ENCODE data around the gene AMBP. TPM values are rescaled to one million over a fixed set of nuclear protein-coding genes. Genes with fewer than 3 reads are reported as not detected.

Gene AMBP
- total and polyA plus RNA-seq, 4 donors = 0.47 to 3.7 (median 1.6) TPM

GRCh38 chr9:114060070-114060469, 18.0 kb downstream of the AMBP start:
- ATAC-seq (ENCODE audit: insufficient read depth, low FRiP score) = no peak
- Histone ChIP-seq H3K36me3 (ENCODE audit: control insufficient read depth in 4 of 4, insufficient read depth in 4 of 4, low read length in 4 of 4) (peaks cover 0 to 6% (median 3%) of the 10 kb centered on the region in 4 donors), H3K27ac (ENCODE audit: low read depth in 1 of 2, low read length in 1 of 2) (no peak overlapping the region), H3K27me3 (ENCODE audit: control insufficient read depth in 3 of 3, insufficient read depth in 3 of 3, low read length in 2 of 3) (no peaks in the 10 kb centered on the region), H3K4me1 (ENCODE audit: control insufficient read depth in 5 of 5, insufficient read depth in 5 of 5, low read length in 5 of 5) (no peaks in the 10 kb centered on the region), H3K9me3 (ENCODE audit: control insufficient read depth in 4 of 4, insufficient read depth in 3 of 4, low read length in 3 of 4) (peaks cover 0 to 2% (median 0%) of the 10 kb centered on the region in 4 donors), H3K4me3 (no peak overlapping the region), H3K9ac (ENCODE audit: insufficient read depth in 1 of 2, low read length in 2 of 2) (no peak overlapping the region)
- 80 to 88% methylated on average over 8 of the region's 8 CpGs for WGBS, 2 donors
- TF ChIP-seq CTCF (IDR thresholded peaks at IDR 0.05; ENCODE audit: control extremely low read depth, extremely low read depth) = no peak
- no peak for DNase-seq

GRCh38 chr9:114059047-114059803, 18.9 kb downstream of the AMBP start:
- Histone ChIP-seq H3K36me3 (ENCODE audit: control insufficient read depth in 4 of 4, insufficient read depth in 4 of 4, low read length in 4 of 4) (peaks cover 0 to 6% (median 3%) of the 10 kb centered on the region in 4 donors), H3K9ac (ENCODE audit: insufficient read depth in 1 of 2, low read length in 2 of 2) (no peak overlapping the region), H3K9me3 (ENCODE audit: control insufficient read depth in 4 of 4, insufficient read depth in 3 of 4, low read length in 3 of 4) (peaks cover 0 to 2% (median 0%) of the 10 kb centered on the region in 4 donors), H3K4me1 (ENCODE audit: control insufficient read depth in 5 of 5, insufficient read depth in 5 of 5, low read length in 5 of 5) (no peaks in the 10 kb centered on the region), H3K4me3 (no peak overlapping the region), H3K27ac (ENCODE audit: low read depth in 1 of 2, low read length in 1 of 2) (no peak overlapping the region), H3K27me3 (ENCODE audit: control insufficient read depth in 3 of 3, insufficient read depth in 3 of 3, low read length in 2 of 3) (no peaks in the 10 kb centered on the region)
- ATAC-seq (ENCODE audit: insufficient read depth, low FRiP score) (no peak), DNase-seq (peak in 1 of 3 donors; percentile 11)
- 74 to 77% methylated on average over 8 of the region's 8 CpGs for WGBS, 2 donors
- TF ChIP-seq CTCF (IDR thresholded peaks at IDR 0.05; ENCODE audit: control extremely low read depth, extremely low read depth) = no peak

GRCh38 chr9:114058688-114059046, 19.4 kb downstream of the AMBP start:
- Histone ChIP-seq H3K9ac (ENCODE audit: insufficient read depth in 1 of 2, low read length in 2 of 2) (no peak overlapping the region), H3K36me3 (ENCODE audit: control insufficient read depth in 4 of 4, insufficient read depth in 4 of 4, low read length in 4 of 4) (peaks cover 0 to 6% (median 3%) of the 10 kb centered on the region in 4 donors), H3K4me1 (ENCODE audit: control insufficient read depth in 5 of 5, insufficient read depth in 5 of 5, low read length in 5 of 5) (no peaks in the 10 kb centered on the region), H3K4me3 (no peak overlapping the region), H3K27me3 (ENCODE audit: control insufficient read depth in 3 of 3, insufficient read depth in 3 of 3, low read length in 2 of 3) (no peaks in the 10 kb centered on the region), H3K9me3 (ENCODE audit: control insufficient read depth in 4 of 4, insufficient read depth in 3 of 4, low read length in 3 of 4) (peaks cover 0 to 2% (median 0%) of the 10 kb centered on the region in 4 donors), H3K27ac (ENCODE audit: low read depth in 1 of 2, low read length in 1 of 2) (no peak overlapping the region)
- DNase-seq = peak in 1 of 3 donors; percentile 22
- TF ChIP-seq CTCF (IDR thresholded peaks at IDR 0.05; ENCODE audit: control extremely low read depth, extremely low read depth) = no peak
- ATAC-seq (ENCODE audit: insufficient read depth, low FRiP score) = no peak
- WGBS, 2 donors = 64 to 71% methylated on average over 4 of the region's 4 CpGs
